ENCODE results near the gene SUN5.
"Not testable (repeated sequence)": the region's sequence is repeated elsewhere in the genome, so short reads cannot be mapped to it uniquely, and the experiment has no call there.

SUN5 gene, protein sequence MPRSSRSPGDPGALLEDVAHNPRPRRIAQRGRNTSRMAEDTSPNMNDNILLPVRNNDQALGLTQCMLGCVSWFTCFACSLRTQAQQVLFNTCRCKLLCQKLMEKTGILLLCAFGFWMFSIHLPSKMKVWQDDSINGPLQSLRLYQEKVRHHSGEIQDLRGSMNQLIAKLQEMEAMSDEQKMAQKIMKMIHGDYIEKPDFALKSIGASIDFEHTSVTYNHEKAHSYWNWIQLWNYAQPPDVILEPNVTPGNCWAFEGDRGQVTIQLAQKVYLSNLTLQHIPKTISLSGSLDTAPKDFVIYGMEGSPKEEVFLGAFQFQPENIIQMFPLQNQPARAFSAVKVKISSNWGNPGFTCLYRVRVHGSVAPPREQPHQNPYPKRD

GRCh38 chr20:33004141-33004751 lies at the start of gene SUN5:
TSS of gene SUN5 (minus strand) at chr20:33004433. CDS start at chr20:33004340, 93 bp downstream.
- no peak for DNase-seq (ENCODE audit: low read depth)

GRCh38 chr20:33053291-33054106 lies 49.3 kb upstream of the SUN5 start, which contains the start of gene BPIFB3:
TSS of gene BPIFB3 (plus strand) at chr20:33053903. CDS start at chr20:33055436, 1,533 bp downstream.
- no peak for DNase-seq (ENCODE audit: low read depth)

- DNase-seq (ENCODE audit: low read depth): no peak
Measured at GRCh38 chr20:33051333-33051732, 47.1 kb upstream of the SUN5 start.

GRCh38 chr20:33046412-33046811 lies 42.2 kb upstream of the SUN5 start:
- DNase-seq (ENCODE audit: low read depth): no peak

- DNase-seq (ENCODE audit: low read depth): not testable (repeated sequence)
Measured at GRCh38 chr20:33045129-33045721, 41.0 kb upstream of the SUN5 start.

DNA sequence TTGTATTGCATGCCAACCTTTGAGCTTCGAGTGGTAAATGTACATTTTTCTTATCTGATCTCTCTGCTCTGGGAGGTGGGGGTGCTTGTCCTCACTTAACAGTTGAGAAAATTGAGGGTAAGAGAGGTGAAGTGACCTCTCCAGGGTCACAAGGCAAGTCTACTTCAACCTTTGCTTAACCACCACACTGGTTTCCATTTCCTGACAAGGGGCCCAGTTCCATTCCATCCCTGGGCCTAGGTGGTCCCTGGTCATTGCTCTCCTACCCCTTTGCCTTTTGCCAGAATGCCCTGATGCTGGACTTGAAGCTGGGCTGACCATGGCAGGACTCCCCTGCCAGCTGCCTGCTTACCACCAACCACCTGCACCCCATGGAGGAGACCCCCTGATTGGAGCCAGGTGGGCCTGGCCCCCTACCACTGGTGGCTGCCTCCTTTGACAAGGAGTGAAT lies 39.5 kb upstream of the SUN5 start:
- DNase-seq (ENCODE audit: low read depth): no peak

DNA sequence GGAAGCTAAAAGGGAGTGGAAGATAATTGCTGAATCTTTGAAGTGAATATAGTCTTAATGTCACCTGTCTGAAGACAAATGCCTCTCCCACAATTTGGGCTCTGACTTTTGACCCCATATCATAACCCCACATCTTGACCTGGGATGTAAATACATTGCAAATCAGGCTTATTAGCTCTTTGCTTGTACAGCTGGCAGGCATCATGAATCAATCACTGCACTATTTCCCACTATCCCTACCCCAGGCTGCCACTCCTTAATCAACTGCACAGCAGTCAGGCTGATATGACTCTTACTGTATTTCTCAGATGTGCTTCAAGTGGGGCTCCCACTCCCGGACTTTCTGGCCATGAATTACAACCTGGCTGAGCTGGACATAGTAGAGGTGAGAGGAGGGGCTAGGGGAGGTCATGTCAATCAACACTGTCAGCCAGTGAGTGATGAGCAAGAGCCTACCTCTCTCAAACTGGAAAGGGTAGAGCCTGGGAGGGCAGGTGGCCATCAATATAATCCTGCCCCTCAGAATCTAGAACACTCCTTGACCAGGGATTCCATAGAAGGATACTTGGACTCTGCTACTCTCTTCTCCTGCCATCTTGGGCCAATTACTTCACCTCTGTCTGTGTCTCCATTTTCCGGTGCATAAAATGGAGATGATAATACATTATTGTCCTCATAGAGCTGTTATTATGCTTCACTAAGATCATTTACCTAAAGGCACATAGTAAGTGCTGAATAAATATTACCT lies 38.9 kb upstream of the SUN5 start:
- no peak for DNase-seq (ENCODE audit: low read depth)

- no peak for DNase-seq (ENCODE audit: low read depth)
Measured at GRCh38 chr20:33042430-33042829, 38.2 kb upstream of the SUN5 start.

GRCh38 chr20:33038243-33038642 lies 34.0 kb upstream of the SUN5 start:
- no peak for DNase-seq (ENCODE audit: low read depth)

DNA sequence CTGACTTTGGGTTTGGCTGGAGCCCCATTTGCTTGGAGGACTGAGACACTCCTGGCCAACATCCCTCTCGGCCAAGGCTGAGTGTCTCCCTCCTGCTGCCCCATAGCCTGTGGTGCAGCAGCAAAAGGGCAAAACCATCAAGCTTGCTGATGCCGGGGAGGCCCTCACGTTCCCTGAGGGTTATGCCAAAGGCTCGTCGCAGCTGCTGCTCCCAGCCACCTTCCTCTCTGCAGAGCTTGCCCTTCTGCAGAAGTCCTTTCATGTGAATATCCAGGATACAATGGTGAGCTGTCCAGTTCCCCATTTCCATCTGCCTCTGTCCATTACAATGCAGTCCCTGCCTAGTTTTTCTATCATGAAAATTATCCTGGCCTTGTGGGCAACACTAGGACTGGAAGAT lies 33.2 kb upstream of the SUN5 start:
- no peak for DNase-seq (ENCODE audit: low read depth)

- DNase-seq (ENCODE audit: low read depth): no peak
Measured at GRCh38 chr20:33034901-33035492, 30.8 kb upstream of the SUN5 start.

GRCh38 chr20:33034115-33034514 lies 29.9 kb upstream of the SUN5 start:
- DNase-seq (ENCODE audit: low read depth): no peak

- no peak for DNase-seq (ENCODE audit: low read depth)
Measured at GRCh38 chr20:33033381-33033780, 29.1 kb upstream of the SUN5 start.

DNA sequence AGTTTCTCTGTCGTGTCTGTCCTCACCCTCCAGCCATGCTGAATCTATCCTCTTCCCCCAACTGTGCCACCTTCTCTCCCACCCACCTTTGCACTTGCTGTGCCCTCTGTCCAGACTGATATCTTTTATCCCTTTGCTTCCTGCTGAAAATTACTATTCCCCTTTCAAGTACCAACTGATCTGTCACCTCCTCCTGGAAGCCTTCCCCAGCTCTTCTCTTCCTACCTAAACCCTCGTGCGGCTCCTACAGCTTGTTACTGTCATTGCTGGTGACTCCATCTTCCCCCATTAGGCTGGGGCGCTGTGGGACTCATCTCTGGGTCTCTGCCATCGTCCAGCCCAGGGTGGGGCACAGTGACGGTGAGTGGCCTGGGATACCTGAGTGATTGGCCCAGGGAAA lies 28.3 kb upstream of the SUN5 start:
- DNase-seq (ENCODE audit: low read depth): no peak

- DNase-seq (ENCODE audit: low read depth): no peak
Measured at GRCh38 chr20:33031531-33031930, 27.3 kb upstream of the SUN5 start, which contains the start of gene BPIFB6. TSS of gene BPIFB6 (plus strand) at chr20:33031648. CDS start at chr20:33031648, 0 bp downstream.

DNA sequence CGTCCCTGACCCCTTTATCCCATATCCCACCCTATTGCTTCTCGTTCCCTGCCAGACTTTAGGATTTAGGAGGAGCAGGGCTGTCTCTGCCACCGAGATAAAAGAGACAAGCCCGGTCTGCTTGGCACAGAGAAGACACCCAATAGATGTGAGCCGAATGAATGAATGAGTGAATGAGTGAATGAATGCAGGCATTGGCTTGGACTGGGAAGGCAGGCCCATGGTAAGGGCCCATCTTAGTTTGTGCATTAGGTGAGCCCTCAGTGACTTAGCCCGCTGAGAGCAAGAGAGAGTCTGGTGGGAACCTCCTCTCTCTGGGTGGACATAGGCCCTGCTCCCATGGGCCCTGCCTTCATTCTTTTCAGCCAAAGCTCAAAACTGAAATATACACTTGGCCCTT lies 26.3 kb upstream of the SUN5 start:
- no peak for DNase-seq (ENCODE audit: low read depth)

- no peak for DNase-seq (ENCODE audit: low read depth)
Measured at GRCh38 chr20:33030076-33030475, 25.8 kb upstream of the SUN5 start.

DNA sequence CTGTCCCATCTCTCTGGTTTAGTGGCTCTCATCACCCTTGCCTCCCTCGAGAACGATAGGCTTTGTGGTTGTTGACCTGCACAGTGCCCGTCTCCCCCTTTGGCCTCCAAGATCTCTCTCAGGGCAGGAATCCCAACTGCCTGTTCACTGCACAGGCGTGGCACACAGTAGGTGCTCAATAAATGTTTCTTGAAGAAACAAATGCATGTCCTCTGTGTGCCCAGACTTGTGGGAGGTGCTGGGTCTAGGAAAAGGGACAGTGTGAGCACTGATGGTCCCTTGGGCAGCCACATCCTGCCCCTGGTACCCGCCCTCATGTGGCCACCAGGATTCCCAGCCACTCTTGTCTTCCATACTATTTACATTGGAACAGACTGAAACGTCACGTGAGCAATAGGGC lies 24.6 kb upstream of the SUN5 start:
- DNase-seq (ENCODE audit: low read depth): no peak

DNA sequence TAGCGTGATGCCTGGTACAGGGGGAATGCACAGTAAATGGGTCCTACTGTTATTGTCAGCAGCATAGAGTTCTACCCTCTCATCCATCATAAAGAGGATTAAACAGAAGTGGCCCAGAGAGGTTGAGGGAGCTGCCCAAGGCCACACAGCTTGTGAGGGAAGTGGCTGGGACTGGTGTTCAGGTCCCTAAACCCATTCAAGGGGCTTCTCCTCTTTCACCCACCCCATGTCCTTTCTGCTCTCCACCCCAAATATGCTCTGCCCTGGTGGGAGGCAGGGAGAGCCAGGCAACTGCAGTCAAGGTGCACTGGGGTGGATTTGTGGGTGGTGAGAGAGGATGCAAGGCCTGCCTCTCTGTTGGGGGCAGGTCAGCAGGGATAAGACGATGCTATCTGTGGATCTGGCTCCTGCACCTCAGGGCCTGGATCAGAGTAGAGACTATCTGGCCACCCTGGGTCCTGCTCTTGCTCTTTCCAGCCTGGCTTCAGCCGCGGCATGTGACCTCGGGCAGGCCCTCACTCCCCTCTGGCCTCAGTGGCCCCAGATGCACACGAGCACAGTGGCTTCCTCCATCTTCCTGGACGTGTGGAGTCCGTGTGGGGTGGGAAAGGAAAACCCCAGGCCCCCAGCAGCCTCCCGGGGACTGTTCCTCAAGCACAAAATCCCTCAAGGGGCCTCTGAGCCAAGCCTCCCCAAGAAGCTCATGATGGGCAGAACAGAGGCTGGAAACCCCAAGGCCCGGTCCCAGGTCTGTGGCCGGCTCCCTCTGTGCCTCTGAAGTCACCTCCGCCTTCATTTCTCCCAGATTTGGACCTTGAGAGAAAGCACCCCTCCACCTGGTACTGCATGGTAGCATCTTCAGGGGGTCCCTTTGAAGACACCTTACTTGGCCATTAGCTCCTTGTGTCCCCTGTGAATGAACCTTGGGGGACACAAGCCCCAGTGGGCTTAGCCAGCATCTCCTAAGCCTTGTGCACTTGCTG lies 23.8 kb upstream of the SUN5 start:
- DNase-seq (ENCODE audit: low read depth): no peak
